Colonic mucosa (tissue), 4 donors: Measurements from ENCODE around the gene C3orf49. TPM values are rescaled to one million over a fixed set of nuclear protein-coding genes. Genes with fewer than 3 reads are reported as not detected.

Experiments
- DNase-seq: peaks from one replicate; pipeline ENCODE4 v3.0.0-alpha.2; 2020
- H3K27ac ChIP-seq: fragments of 200-600 bp; one replicate; pipeline ENCODE4 v1.8.0; 2021
- H3K27me3 ChIP-seq: fragments of 200-600 bp; one replicate; pipeline ENCODE4 v1.8.0; 2021
- H3K36me3 ChIP-seq: fragments of 200-600 bp; one replicate; pipeline ENCODE4 v1.8.0; 2021
- H3K4me1 ChIP-seq: fragments of 200-600 bp; one replicate; pipeline ENCODE4 v1.8.0; 2021; ENCODE audit warnings: mild to moderate bottlenecking
- H3K4me3 ChIP-seq: fragments of 200-600 bp; one replicate; pipeline ENCODE4 v1.8.0; 2021
- H3K9ac ChIP-seq, 2 donors: one replicate each; pipeline ENCODE4 v1.7.0; 2013; ENCODE audit warnings: control low read depth in 2 of 2, low read depth in 2 of 2, low read length in 2 of 2
- H3K9me3 ChIP-seq: fragments of 200-600 bp; one replicate; pipeline ENCODE4 v1.8.0; 2021
- CTCF ChIP-seq: fragments of 200-600 bp; IDR thresholded peaks from one replicate; pipeline ENCODE4 v1.8.0; 2022; ENCODE audit warnings: antibody characterized with exemption, mild to moderate bottlenecking
- intact Hi-C: fragments of 100-400 bp; cut with DNase I; formaldehyde crosslinking; loops from one replicate; pipeline ENCODE4 v1.14.1; 2022
- total RNA-seq, 2 donors: library from RNA; stranded (reverse); fragmentation: NEBNext Ultra II Directional in 1 of 2; extraction: Animal tissue kit (Norgen Biotek cat#: 25700) in 1 of 2; gene quantifications; one replicate each; pipeline ENCODE4 v1.2.1, GENCODE V29; 2021
- donor health status: healthy.
- donor health status: DM: no; HTN: no; CAD: no.
- donor health status: DM: no; HTN: no; CAD: no.

Gene C3orf49
- total RNA-seq, 2 donors from 2014 or later = not detected

- Histone ChIP-seq H3K27ac (no peak overlapping the region), H3K36me3 (no peaks in the 10 kb centered on the region), H3K4me1 (no peaks in the 10 kb centered on the region), H3K27me3 (no peaks in the 10 kb centered on the region), H3K9ac (no peak overlapping the region), H3K4me3 (no peak overlapping the region), H3K9me3 (no peaks in the 10 kb centered on the region)
- DNase-seq = no peak
- intact Hi-C loops = no loop called here
- no peak for TF ChIP-seq CTCF
Observed at GRCh38 chr3:63847718-63848450, 28.8 kb downstream of the C3orf49 start.

DNA sequence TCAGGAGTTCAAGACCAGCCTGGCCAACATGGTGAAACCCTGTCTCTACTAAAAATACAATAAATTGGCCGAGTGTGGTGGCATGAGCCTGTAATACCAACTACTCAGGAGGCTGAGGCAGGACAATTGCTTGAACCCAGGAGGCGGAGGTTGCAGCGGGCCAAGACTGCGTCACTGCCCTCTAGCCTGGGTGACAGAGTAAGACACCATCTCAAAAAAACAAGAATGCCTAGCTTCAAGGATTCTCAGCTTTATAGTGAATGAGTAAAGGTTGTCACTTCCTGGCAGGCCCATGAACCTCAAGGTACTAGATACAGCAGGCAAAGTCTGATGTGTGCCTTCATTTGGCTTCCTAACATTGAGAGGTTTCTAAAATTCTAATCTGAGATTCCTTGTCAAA, 30.1 kb downstream of the C3orf49 start:
- no peaks in the 10 kb centered on the region for H3K4me1 ChIP-seq
- DNase-seq = no peak
- no peaks in the 10 kb centered on the region for H3K9me3 ChIP-seq
- no peak overlapping the region for H3K9ac ChIP-seq
- no peaks in the 10 kb centered on the region for H3K36me3 ChIP-seq
- no peak overlapping the region for H3K4me3 ChIP-seq
- H3K27me3 ChIP-seq = no peaks in the 10 kb centered on the region
- intact Hi-C loops = no loop called here
- no peak for TF ChIP-seq CTCF
- no peak overlapping the region for H3K27ac ChIP-seq

GRCh38 chr3:63851287-63851686, 32.2 kb downstream of the C3orf49 start:
- Histone ChIP-seq H3K9ac (no peak overlapping the region), H3K36me3 (no peaks in the 10 kb centered on the region), H3K27ac (no peak overlapping the region), H3K27me3 (no peaks in the 10 kb centered on the region), H3K4me3 (no peak overlapping the region), H3K9me3 (no peaks in the 10 kb centered on the region), H3K4me1 (no peaks in the 10 kb centered on the region)
- DNase-seq = no peak
- no peak for TF ChIP-seq CTCF
- intact Hi-C loops = no loop called here

- Histone ChIP-seq H3K9me3 (no peaks in the 10 kb centered on the region), H3K4me1 (no peaks in the 10 kb centered on the region), H3K27ac (no peak overlapping the region)
Observed at GRCh38 chr3:63853106-63853505, 34.0 kb downstream of the C3orf49 start.

DNA sequence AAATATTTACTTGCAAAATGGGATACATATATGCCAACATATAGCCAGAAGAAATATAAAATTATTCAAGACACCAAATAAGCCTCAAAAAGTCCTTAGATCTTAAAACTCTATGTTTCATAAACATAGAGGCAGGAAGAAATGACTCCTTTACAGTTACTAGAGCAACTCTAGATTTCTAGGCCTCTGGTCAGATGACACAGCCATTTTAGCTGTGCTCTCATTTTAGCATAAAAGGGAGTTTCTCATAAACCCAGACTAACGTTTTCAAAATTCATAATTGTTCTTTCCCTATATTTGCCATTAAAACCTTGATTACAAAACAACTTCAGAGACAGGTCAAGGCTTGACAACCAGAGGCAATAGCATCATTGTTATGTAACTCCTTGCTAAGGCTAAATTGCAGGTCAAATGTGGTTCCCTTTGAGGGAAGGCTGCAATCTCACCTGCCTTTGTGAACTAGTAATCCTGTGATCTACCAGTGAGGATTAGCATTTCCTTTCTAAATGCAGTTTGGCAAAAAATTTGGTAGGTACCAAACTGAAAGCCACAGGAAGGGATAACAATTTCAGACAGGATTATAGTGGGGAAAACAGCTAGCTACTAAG, 36.3 kb downstream of the C3orf49 start:
- Histone ChIP-seq H3K4me3 (no peak overlapping the region), H3K9me3 (no peaks in the 10 kb centered on the region), H3K36me3 (no peaks in the 10 kb centered on the region), H3K27me3 (no peaks in the 10 kb centered on the region), H3K4me1 (no peaks in the 10 kb centered on the region), H3K9ac (no peak overlapping the region), H3K27ac (no peak overlapping the region)
- TF ChIP-seq CTCF = no peak
- intact Hi-C loops = no loop called here
- DNase-seq = no peak

More at GRCh38 chr3:63853106-63853505, 34.0 kb downstream of the C3orf49 start:
- no peaks in the 10 kb centered on the region for H3K36me3 ChIP-seq
- no peak for DNase-seq
- no peak for TF ChIP-seq CTCF
- no peak overlapping the region for H3K4me3 ChIP-seq
- intact Hi-C loops = no loop called here
- no peaks in the 10 kb centered on the region for H3K27me3 ChIP-seq
- H3K9ac ChIP-seq = no peak overlapping the region
